Erythroblast (primary cell): ENCODE measurements around the gene TMEM165.

Experiments
- GATA1 ChIP-seq: IDR thresholded peaks from 2 replicates; pipeline ENCODE4 v1.6.1; 2011; ENCODE audit warnings: low read depth, mild to moderate bottlenecking, control low read depth, low read length, moderate library complexity
- POLR2A ChIP-seq: IDR thresholded peaks from 2 replicates; pipeline ENCODE4 v1.6.1; 2011; ENCODE audit warnings: mild to moderate bottlenecking, low read length

DNA sequence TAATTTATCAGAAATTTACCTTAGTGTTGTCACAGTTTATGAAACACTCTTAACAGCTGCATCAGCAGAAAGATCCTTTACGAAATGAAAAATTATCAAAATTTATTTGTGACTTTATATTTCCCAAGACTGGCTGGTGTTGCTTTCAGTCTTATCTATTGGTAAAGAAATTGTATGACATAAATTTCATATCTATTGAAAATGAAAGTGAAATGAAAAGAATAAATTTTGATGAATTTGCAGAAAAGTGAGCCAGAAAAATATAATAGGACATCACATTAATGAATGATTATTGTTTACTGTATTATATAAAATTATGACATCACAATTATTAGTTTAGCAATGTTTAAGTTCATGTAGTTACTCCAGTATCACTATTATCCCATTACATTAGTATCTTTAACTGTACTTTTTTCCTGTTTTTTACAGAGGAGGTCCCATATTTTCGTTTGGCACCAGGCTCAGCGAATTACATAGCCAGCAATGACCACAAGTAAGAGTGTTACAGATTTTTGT, 13.2 kb upstream of the TMEM165 start:
- no peak for TF ChIP-seq POLR2A
- no peak for TF ChIP-seq GATA1
